ENCODE data around the gene TBX4.
A peak's percentile ranks its signal among the peaks of the same experiment; 100 is the strongest.
"Not testable (repeated sequence)": the region's sequence is repeated elsewhere in the genome, so short reads cannot be mapped to it uniquely, and the experiment has no call there.

The TBX4 gene

GRCh38 chr17:61413661-61414126, 38.5 kb upstream of the TBX4 start:
- no peak for DNase-seq

- no peak for DNase-seq
These were observed 37.9 kb upstream of the TBX4 start for GRCh38 chr17:61414141-61414935.

DNA sequence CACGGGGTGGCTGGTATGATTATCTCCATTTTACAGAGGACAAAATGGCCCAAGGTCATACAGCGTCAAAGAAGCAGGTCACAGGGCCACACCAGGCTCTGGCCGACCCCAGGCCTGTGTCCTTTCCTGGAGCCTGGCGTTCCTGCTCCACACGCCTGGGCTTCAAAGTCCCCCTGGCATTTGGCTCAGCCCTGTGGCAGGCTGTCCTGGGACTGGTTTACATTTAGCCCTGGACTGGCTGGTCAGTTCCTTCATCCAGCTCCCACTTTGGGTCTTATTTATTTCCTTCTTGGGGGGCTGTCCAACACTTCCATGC, 37.3 kb upstream of the TBX4 start:
- DNase-seq = no peak

DNA sequence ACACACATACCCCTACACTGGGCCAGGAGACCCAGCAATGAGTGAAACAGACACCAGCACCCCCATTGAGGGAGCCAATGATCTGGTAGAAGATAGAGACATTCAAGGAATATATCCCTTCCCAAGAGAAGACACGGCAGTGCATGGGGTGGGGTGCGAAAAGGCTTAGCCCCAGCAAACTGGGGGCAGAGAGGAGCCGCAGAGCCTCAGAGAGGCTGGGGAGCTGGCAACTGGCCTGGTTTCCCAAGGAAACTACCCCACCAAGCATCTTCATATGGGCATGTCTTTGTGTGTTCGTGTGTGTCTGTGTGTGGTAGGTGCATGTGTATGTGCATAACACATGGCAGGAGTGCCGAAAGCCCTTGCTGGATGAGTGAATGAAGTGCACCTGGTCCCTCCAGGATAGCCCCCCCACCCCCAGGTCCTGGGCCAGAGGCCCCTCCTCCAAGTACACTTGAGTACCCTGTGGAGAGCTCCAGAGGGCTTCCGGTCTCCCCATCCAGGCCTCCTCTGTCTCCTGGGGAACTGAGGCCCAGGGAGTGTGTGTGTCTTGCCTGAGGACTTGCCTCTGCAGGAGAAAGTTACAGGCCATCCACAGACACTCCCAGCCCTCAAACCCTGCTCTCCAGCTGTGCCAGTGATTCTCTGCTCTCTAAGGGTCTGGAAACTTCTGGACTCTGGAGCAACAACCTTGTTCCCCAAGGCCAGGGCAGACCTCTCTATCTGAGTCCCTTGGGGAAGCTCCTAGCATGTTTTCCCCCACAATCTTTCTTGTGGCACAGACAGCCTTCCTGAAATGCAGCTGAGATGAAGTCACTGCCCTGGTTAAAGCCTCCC, 36.6 kb upstream of the TBX4 start:
- DNase-seq = no peak

- no peak for DNase-seq
These were observed 36.0 kb upstream of the TBX4 start for GRCh38 chr17:61416211-61416539.

DNA sequence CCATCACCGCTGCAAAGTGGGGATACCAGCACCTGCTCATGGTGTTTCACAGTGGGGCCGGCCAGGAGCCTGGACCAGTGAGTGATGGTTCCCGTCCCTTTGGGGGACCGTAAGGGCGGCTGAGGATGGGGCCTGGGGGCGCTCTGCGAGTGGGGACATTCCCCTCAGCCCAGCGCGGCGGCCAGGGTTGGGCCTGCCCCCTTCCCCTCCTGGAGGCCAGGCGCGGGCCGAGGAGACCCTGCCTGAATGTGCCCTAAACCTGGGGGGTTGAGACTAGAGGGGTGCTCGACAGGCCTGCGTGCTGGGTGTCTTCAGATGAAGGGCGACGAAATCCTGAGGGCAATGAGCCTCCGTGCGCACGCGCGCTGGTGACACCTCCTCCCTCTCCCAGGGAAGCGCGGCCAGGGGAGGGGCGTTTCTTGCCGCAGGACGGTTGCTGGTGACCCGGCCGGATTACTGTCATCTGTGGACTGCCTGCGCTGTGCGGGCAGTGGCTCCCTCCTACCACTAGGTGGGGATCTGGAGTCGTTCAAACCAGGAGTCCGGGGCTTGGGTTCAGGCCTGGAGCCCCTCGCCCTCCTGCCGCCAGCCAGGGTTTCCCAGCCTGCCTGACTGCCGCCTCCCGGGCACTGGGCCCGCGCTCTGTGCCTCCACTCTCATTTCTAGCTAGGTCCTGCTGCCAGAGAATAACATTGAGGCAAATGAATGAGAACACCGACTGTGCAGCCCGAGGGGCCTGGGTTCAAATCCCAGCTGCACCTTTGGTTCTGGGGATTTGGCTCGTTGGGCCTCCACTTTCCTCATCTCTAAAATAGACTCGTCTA, 35.5 kb upstream of the TBX4 start:
- peak; percentile 84 for DNase-seq

GRCh38 chr17:61418449-61418848, 33.8 kb upstream of the TBX4 start:
- no peak for DNase-seq

DNA sequence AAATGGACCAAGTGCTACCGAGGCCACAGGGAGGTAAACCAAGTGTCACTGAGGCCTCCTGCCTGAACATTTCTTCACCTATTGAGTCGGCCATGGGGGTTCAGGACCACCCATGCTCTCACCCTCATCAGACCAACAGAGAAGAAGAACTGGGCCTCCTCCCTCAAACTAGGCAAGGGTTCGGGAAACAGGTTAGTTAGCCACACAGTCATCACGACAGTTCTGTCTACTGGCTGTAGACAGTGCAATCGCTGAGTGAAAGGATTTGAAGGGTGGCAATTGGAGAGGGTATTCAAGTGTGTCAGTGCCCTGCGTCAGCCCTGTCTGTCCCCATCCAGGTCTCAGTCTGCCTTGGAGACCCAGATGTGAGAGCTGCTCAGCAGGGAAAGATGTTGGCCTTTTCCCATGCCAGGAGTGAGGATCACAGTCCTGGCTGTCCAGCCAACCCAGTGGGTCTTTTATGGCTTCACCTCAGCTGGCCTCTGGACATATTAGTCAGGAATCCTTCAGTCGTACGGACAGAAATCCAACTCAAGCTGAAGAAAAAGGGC, 32.7 kb upstream of the TBX4 start:
- no peak for DNase-seq

GRCh38 chr17:61420052-61420451, 32.2 kb upstream of the TBX4 start:
- no peak for DNase-seq

DNA sequence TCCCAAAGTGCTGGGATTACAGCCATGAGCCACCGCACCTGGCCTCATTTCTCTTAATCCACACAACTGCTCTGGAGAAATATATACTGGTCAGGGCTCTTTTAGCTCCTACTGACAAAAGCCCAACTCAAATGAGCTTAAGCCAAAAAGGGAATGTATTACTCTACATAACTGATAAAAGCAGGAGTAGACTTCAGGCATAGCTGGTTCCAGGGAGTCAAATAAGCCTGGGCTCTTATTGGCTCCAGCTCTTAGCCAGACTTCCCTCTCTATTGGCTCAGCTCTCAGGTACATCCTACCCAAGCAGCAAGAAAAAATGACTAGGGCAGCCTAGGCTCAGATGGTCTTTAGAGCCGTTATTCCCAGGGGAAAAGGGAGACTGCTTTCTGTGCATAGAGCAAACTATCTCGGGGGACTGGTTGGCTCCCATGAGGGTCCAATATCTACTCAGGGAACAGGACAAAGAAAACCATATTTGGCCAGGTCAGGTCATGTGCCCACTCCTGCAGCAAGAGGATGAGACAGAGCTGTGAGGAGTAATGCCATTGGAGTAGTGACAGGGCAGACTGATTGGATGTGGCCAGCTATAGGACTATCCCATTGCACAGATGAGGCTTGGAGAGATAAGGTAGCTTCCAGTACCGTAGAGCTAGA, 31.4 kb upstream of the TBX4 start:
- no peak for DNase-seq

DNA sequence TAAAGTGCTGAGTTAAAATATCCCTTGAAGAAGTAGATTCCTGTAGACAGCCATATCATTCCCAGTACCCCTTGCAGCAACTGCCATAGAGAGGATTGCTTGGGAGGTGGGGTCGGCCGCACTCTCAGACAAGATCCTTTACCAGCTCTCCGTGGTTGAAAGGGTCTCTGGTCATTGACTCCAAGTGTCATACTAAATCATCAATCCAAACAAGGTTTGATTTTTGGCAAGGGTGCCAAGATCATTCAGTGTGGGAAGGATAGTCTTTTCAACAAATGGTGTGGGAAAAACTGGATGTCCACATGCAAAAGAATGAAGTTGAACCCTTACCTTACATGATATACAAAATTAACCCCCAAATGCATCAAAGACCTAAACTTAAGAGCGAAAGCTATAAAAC, 30.8 kb upstream of the TBX4 start:
- DNase-seq = no peak

DNA sequence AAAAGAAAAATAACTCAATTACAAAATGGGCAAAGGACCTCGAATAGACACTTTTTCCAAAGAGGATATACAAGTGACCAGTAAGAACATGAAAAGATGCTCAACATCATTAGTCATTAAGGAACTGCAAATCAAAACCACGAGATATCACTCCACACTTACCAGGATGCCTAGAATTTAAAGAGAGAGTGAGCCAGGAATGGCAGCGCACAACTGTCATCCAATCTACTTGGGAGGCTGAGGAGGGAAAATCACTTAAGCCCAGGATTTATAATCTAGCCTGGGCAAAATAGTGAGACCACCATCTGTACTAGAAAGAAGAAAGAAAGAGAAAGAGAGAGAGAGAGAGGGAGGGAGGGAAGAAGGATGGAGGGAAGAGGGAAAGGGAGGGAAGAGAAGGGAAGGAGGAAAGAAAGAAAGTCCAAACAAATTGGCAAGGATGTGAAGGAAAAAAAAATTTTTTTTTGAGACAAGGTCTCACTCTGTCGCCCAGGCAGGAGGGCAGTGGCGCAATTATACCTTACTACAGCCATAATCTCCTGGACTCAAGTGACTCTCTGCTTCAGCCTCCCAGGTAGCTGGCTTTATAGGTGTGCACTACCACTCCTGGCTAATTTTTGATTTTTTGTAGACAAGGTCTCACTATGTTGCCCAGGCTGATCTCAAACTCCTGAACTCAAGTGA, 30.0 kb upstream of the TBX4 start:
- no peak for DNase-seq

- no peak for DNase-seq
These were observed 29.4 kb upstream of the TBX4 start for GRCh38 chr17:61422869-61423268.

DNA sequence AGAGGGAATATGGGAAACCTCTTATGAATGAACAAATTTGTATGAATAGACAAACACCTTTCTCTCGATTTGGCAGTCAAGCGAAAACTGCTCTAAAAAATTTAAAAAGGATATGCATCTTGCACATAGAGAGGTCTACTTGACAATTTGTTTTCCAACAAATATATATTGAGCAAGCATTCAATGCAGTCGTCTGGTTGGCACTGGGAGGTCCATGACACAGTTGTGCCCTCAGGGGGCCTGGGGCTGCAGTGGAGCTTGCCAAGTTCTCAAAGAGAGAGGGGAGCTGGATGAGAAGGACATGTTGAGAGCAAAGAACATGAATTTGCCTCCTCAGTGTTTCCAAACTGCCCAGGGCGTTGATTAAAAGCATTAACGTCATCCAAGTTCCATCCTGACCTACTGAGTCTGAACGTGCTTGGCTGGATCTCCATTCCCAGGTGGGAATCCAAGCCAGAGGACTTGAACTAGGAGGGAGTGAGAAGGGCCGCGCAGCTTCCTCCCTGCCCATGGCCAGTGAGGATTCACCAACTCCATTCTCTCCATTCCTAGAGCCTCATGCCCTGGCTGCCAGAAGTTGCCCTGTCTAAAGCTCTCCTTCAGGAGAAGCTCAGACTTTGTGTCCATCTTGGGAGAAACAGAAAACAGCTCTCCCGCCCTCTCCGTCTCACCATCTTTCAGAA, 28.1 kb upstream of the TBX4 start:
- no peak for DNase-seq

GRCh38 chr17:61425682-61426481, 26.3 kb upstream of the TBX4 start:
- DNase-seq = no peak

GRCh38 chr17:61426482-61427304, 25.5 kb upstream of the TBX4 start:
- DNase-seq = no peak

GRCh38 chr17:61427567-61427966, 24.7 kb upstream of the TBX4 start:
- no peak for DNase-seq

DNA sequence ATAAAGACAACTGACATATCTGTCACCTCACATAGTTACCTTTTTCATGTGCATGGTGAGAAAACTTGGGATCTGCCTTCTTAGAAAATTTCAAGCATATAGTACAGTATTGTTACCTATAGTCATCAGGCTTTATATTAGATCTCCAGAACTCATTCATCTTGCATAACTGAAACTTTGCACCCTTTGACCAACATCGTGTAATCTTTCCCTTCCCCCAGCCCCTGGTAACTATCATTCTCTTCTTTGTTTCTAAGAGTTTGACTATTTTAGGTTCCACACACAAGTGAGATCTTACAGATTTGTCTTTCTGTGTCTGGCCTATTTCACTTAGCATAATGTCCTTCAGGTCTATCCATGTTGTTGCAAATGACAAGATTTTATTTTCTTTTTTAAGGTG, 22.9 kb upstream of the TBX4 start:
- no peak for DNase-seq

DNA sequence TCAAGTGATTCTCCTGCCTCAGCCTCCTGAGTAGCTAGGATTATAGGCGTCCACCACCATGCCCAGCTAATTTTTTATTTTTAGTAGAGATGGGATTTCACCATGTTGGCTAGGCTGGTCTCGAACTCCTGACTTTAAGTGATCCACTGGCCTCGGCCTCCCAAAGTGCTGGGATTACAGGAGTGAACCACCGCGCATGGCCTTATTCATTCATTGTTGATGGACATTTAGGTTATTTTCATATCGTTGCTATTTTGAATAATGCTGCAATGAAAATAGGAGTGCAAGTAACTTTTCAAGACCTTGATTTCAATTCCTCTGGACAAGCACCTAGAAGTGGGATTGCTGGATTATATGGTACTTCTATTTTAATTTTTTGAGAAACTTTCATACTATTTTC, 22.4 kb upstream of the TBX4 start:
- not testable (repeated sequence) for DNase-seq

Data from activated effector memory CD4-positive, alpha-beta T cell treated with anti-CD3 and anti-CD28 coated beads, Interleukin-2, amount 50 U/mL, for 16 hours (primary cell).